Sigmoid colon (tissue), 4 donors: ENCODE measurements around the gene ATXN1L.

Experiments
- EP300 ChIP-seq, 4 donors: sonication (generic); formaldehyde crosslinking; IDR thresholded peaks; one replicate each; pipeline ENCODE4 v1.6.1; 2017; ENCODE audit warnings: antibody characterized with exemption in 4 of 4
- POLR2A ChIP-seq, 2 donors: fragments of 450-650 bp; IDR thresholded peaks; one replicate each; pipeline ENCODE4 v1.6.1; 2016; ENCODE audit warnings: antibody characterized with exemption in 2 of 2, mild to moderate bottlenecking in 2 of 2, moderate library complexity in 2 of 2
- TF ChIP-seq, protein P1 (sequence below), 4 experiments: fragments of 450-650 bp in 3 of 4; fragments of 200-600 bp in 1 of 4; IDR thresholded peaks; one replicate each; pipeline ENCODE4 v1.5.1; 2016 to 2019; ENCODE audit warnings: antibody characterized with exemption in 4 of 4, mild to moderate bottlenecking in 3 of 4, moderate library complexity in 2 of 4

GRCh38 chr16:71869089-71869488, 23.3 kb downstream of the ATXN1L start:
- TF ChIP-seq, protein P1, sequence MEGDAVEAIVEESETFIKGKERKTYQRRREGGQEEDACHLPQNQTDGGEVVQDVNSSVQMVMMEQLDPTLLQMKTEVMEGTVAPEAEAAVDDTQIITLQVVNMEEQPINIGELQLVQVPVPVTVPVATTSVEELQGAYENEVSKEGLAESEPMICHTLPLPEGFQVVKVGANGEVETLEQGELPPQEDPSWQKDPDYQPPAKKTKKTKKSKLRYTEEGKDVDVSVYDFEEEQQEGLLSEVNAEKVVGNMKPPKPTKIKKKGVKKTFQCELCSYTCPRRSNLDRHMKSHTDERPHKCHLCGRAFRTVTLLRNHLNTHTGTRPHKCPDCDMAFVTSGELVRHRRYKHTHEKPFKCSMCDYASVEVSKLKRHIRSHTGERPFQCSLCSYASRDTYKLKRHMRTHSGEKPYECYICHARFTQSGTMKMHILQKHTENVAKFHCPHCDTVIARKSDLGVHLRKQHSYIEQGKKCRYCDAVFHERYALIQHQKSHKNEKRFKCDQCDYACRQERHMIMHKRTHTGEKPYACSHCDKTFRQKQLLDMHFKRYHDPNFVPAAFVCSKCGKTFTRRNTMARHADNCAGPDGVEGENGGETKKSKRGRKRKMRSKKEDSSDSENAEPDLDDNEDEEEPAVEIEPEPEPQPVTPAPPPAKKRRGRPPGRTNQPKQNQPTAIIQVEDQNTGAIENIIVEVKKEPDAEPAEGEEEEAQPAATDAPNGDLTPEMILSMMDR (IDR thresholded peaks at IDR 0.05) = no peak
- TF ChIP-seq POLR2A (IDR thresholded peaks at IDR 0.05) (no peak), EP300 (IDR thresholded peaks at IDR 0.05) (no peak)
